Activated T-helper 17 cell treated with anti-CD3 and anti-CD28 coated beads, Interleukin-2, amount 50 U/mL, for 72 hours (primary cell): ENCODE results near the gene CPO. TPM values are rescaled to one million over a fixed set of nuclear protein-coding genes. Genes with fewer than 3 reads are reported as not detected.

Experiments
- ATAC-seq: fragments of 150-1000 bp; cut with Tn5 transposase; replicated peaks from 2 replicates; pipeline ENCODE4 v1.10.0; 2021; ENCODE audit warnings: mild to moderate bottlenecking, moderate library complexity
- H3K27ac Mint-ChIP-seq: one replicate; pipeline ENCODE4 v1.8.0; 2022; ENCODE audit warnings: mixed read lengths
- H3K27me3 Mint-ChIP-seq: one replicate; pipeline ENCODE4 v1.8.0; 2022; ENCODE audit warnings: mixed read lengths
- H3K36me3 Mint-ChIP-seq: one replicate; pipeline ENCODE4 v1.8.0; 2022; ENCODE audit warnings: low read depth, mild to moderate bottlenecking, mixed read lengths
- H3K4me1 Mint-ChIP-seq: one replicate; pipeline ENCODE4 v1.8.0; 2022; ENCODE audit warnings: mixed read lengths
- H3K4me3 Mint-ChIP-seq: one replicate; pipeline ENCODE4 v1.8.0; 2022; ENCODE audit warnings: mild to moderate bottlenecking, mixed read lengths
- H3K9me3 Mint-ChIP-seq: one replicate; pipeline ENCODE4 v1.8.0; 2022; ENCODE audit warnings: mixed read lengths
- total RNA-seq, 2 donors: library from RNA; stranded (reverse); gene quantifications; one replicate each; pipeline ENCODE4 v1.2.3, GENCODE V29; 2022

Gene CPO
- total RNA-seq, 2 donors from 2014 or later, result not detected

DNA sequence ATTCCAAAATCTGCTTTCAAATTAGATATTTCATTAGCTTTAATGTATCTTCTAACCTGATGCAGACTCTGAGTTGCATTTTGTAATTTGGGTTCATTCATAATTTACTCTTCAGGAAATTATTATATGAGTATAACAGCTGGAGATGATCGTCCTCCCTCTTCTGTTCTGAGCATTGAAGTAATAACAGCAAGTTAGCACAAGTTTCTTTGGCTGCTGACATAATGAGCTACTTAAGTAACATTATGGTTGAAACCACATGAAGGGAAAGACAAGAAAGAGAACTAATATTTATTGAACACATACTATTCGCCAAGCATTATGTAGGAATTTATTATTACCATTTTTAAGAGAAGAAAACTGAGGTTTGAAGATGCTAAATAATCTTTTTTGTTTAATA lies 75.1 kb downstream of the CPO start:
- Mint-ChIP-seq H3K27me3 (peaks cover 20% of the 10 kb centered on the region), H3K9me3 (peaks cover 14% of the 10 kb centered on the region), H3K4me3 (no peak overlapping the region), H3K4me1 (no peaks in the 10 kb centered on the region), H3K36me3 (no peaks in the 10 kb centered on the region), H3K27ac (no peak overlapping the region)
- no peak for ATAC-seq

DNA sequence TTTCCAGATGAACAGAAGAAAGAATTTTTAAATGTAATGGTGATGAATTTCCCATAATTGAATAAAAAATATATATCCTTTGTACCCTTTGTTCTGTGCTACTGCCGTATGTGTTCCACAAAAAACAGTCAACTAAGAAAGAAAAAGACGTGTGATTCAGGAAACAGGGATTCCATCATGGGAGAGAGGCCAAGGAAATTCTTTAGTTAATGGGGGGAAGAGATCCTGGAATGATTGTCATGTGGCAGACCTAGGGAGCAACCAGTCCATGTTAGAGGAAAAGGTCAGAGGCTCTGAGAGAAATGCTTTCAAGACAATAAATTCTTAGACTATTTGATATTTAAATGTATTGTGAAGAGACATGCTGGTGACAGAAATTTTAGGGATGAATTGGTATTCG lies 76.6 kb downstream of the CPO start:
- H3K27ac Mint-ChIP-seq, result no peak overlapping the region
- no peaks in the 10 kb centered on the region for H3K36me3 Mint-ChIP-seq
- H3K4me1 Mint-ChIP-seq, result no peaks in the 10 kb centered on the region
- peaks cover 14% of the 10 kb centered on the region for H3K9me3 Mint-ChIP-seq
- no peak for ATAC-seq
- H3K27me3 Mint-ChIP-seq, result peaks cover 20% of the 10 kb centered on the region
- no peak overlapping the region for H3K4me3 Mint-ChIP-seq

Other genes with a start within 250 kb of the CPO start
- not detected for gene DYTN, start 221.1 kb upstream of the CPO start, total RNA-seq
- gene MDH1B, start 174.2 kb upstream of the CPO start, total RNA-seq, result 1 to 10 TPM in 1 of 2 donors, under 1 TPM in 1; 0.56 to 1.1 TPM
- 10 to 100 TPM; 24.3 to 40.1 TPM for gene FASTKD2, start 173.9 kb upstream of the CPO start, total RNA-seq
- gene KLF7, start 226.4 kb downstream of the CPO start, total RNA-seq, result 10 to 100 TPM; 32.8 to 40.6 TPM